Mucosa of descending colon (tissue), 3 donors: ENCODE measurements around the gene GFPT1. TPM values are rescaled to one million over a fixed set of nuclear protein-coding genes. Genes with fewer than 3 reads are reported as not detected.

Experiments
- ATAC-seq: fragments of 200-7000 bp; cut with Tn5 transposase; one replicate; pipeline ENCODE4 v1.9.1; 2020; ENCODE audit warnings: mild to moderate bottlenecking, moderate library complexity
- DNase-seq, 3 donors: peaks; one replicate each; pipeline ENCODE4 v3.0.0-alpha.2; 2020
- H3K36me3 ChIP-seq: fragments of 200-600 bp; one replicate; pipeline ENCODE4 v1.8.0; 2021; ENCODE audit warnings: low read depth, mild to moderate bottlenecking
- H3K4me1 ChIP-seq: fragments of 200-600 bp; one replicate; pipeline ENCODE4 v1.8.0; 2021; ENCODE audit warnings: low read depth, mild to moderate bottlenecking
- H3K4me3 ChIP-seq: fragments of 200-600 bp; one replicate; pipeline ENCODE4 v1.8.0; 2021; ENCODE audit warnings: mild to moderate bottlenecking
- H3K9me3 ChIP-seq: fragments of 200-600 bp; one replicate; pipeline ENCODE4 v1.8.0; 2021; ENCODE audit warnings: mild to moderate bottlenecking
- CTCF ChIP-seq: fragments of 200-600 bp; IDR thresholded peaks from one replicate; pipeline ENCODE4 v1.8.0; 2022; ENCODE audit warnings: antibody characterized with exemption, mild to moderate bottlenecking
- intact Hi-C, 2 donors: fragments of 100-400 bp; cut with DNase I in 1 of 2; cut with micrococcal nuclease in 1 of 2; formaldehyde crosslinking; loops; one replicate each; pipeline versions ENCODE4 v1.11.0 to v1.11.1; 2022; cut with DNase I, micrococcal nuclease
- total RNA-seq, 3 donors: library from RNA; stranded (reverse); fragmentation: NEBNext Ultra II Directional in 2 of 3; extraction: Animal tissue kit (Norgen Biotek cat#: 25700) in 2 of 3; gene quantifications; one replicate each; pipeline versions ENCODE4 v1.2.1 to v1.2.4, GENCODE V29; 2021 to 2023
- donor health status: DM: no; HTN: no; CAD: no; lungs with moderate emphysema.
- donor health status: DM: no; HTN: no; CAD: no.
- donor health status: DM: no; HTN: yes; CAD: no.

Gene GFPT1
- total RNA-seq, 3 donors from 2014 or later = 79.3 to 196 (median 180) TPM

- H3K4me1 ChIP-seq = peaks cover 7% of the 10 kb centered on the region
- no peak for DNase-seq
- H3K4me3 ChIP-seq = no peak overlapping the region
- no peaks in the 10 kb centered on the region for H3K36me3 ChIP-seq
- peak; percentile 44 for ATAC-seq
- intact Hi-C loops = no loop called here
- H3K9me3 ChIP-seq = no peaks in the 10 kb centered on the region
- no peak for TF ChIP-seq CTCF
Measured at GRCh38 chr2:69291004-69291650, 95.9 kb downstream of the GFPT1 start.

- TF ChIP-seq CTCF = no peak
- H3K36me3 ChIP-seq = no peaks in the 10 kb centered on the region
- ATAC-seq (no peak), DNase-seq (no peak)
- intact Hi-C loops = no loop called here
- H3K9me3 ChIP-seq = no peaks in the 10 kb centered on the region
- peaks cover 7% of the 10 kb centered on the region for H3K4me1 ChIP-seq
- no peak overlapping the region for H3K4me3 ChIP-seq
Measured at GRCh38 chr2:69288429-69288828, 98.6 kb downstream of the GFPT1 start.

DNA sequence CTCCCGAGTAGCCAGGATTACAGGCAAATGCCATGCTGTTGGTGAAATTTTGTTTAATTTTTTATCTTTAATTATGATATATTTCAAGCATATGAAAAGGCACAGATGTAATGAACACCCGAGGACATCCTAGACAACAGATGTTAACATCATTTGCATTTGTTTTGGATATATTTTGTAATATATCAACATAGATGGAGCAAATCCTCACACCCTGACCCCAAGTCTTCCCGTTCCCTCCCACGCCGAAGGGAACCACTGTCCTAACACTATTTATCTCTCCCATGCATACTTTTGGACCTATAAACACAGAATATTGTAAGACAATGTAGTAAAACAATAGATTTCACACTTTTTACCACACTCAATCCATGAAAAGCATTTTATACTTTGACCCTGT is 99.5 kb downstream of the GFPT1 start:
- DNase-seq = no peak
- H3K36me3 ChIP-seq = no peaks in the 10 kb centered on the region
- no peak overlapping the region for H3K4me3 ChIP-seq
- H3K4me1 ChIP-seq = peaks cover 7% of the 10 kb centered on the region
- no peaks in the 10 kb centered on the region for H3K9me3 ChIP-seq
- ATAC-seq = no peak
- no peak for TF ChIP-seq CTCF
- intact Hi-C loops = no loop called here

- DNase-seq = no peak
- no peak for TF ChIP-seq CTCF
- Histone ChIP-seq H3K36me3 (no peaks in the 10 kb centered on the region), H3K4me3 (no peak overlapping the region), H3K4me1 (no peaks in the 10 kb centered on the region), H3K9me3 (no peaks in the 10 kb centered on the region)
- intact Hi-C loops = no loop called here
- no peak for ATAC-seq
Measured at GRCh38 chr2:69285379-69285894, 101.6 kb downstream of the GFPT1 start.

DNA sequence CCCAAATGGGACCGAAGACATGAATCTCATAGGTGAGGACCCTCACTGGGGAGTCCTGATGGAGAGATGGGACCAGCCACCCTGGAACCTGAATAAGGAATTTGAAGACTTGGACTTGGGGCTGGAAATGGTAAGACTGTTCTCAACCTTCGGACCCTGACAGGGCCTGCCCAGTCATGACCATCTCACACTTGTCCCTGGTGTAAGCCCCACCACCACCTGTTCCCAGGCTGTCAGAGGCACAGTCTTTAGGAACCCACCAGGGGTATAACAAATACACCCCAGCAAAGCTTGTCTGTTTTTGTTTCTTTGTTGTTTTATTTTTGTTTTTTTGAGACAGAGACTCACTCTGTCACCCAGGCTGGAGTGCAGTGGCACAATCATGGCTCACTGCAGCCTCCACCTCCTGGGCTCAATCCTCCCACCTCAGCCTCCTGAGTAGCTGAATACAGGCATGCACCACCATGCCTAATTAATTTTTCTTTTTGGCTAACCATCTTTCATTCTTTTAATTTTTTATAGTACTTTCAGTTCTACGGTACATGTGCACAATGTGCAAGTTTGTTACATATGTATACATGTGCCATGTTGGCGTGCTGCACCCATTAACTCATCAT is 106.1 kb downstream of the GFPT1 start:
- ATAC-seq (no peak), DNase-seq (no peak)
- no peak for TF ChIP-seq CTCF
- no peaks in the 10 kb centered on the region for H3K36me3 ChIP-seq
- H3K4me1 ChIP-seq = no peaks in the 10 kb centered on the region
- intact Hi-C loops = no loop called here
- no peaks in the 10 kb centered on the region for H3K9me3 ChIP-seq
- H3K4me3 ChIP-seq = no peak overlapping the region
